HFFc6 (cell line): ENCODE measurements around the gene MAN1A1. TPM values are rescaled to one million over a fixed set of nuclear protein-coding genes. Genes with fewer than 3 reads are reported as not detected.

Experiments used
- DNase-seq: peaks from one replicate; pipeline ENCODE4 v3.0.0-alpha.2; 2018
- H3K27ac Mint-ChIP-seq: 2 replicates; pipeline ENCODE4 v1.8.0; 2020; ENCODE audit warnings: mild to moderate bottlenecking, mixed read lengths
- H3K27me3 Mint-ChIP-seq: 2 replicates; pipeline ENCODE4 v1.8.0; 2021; ENCODE audit warnings: mild to moderate bottlenecking, moderate library complexity, mixed read lengths; ENCODE audit not compliant: insufficient read depth
- H3K36me3 Mint-ChIP-seq: 2 replicates; pipeline ENCODE4 v1.8.0; 2021; ENCODE audit warnings: low read depth, mixed read lengths
- H3K4me1 Mint-ChIP-seq: 2 replicates; pipeline ENCODE4 v1.8.0; 2020; ENCODE audit warnings: low read depth, mixed read lengths
- H3K4me3 Mint-ChIP-seq: 2 replicates; pipeline ENCODE4 v1.8.0; 2020; ENCODE audit warnings: mild to moderate bottlenecking, moderate library complexity, mixed read lengths
- H3K9me3 Mint-ChIP-seq: 2 replicates; pipeline ENCODE4 v1.8.0; 2020; ENCODE audit warnings: mild to moderate bottlenecking, mixed read lengths
- CTCF ChIP-seq: fragments of 200-600 bp; sonication (generic); IDR thresholded peaks from 2 replicates; pipeline ENCODE4 v1.5.0; 2021; ENCODE audit warnings: antibody characterized with exemption, mild to moderate bottlenecking
- total RNA-seq, 6 experiments: library from RNA; stranded (reverse); fragmentation: NEBNext Ultra II Directional; extraction: Animal tissue kit (Norgen Biotek cat#: 25700); gene quantifications; 2 replicates in 1 of 6; 3 replicates in 5 of 6; pipeline ENCODE4 v1.2.3, GENCODE V29; 2021

Gene MAN1A1
- total RNA-seq, 6 experiments from 2014 or later = 0.12 to 0.64 (median 0.16) TPM

DNA sequence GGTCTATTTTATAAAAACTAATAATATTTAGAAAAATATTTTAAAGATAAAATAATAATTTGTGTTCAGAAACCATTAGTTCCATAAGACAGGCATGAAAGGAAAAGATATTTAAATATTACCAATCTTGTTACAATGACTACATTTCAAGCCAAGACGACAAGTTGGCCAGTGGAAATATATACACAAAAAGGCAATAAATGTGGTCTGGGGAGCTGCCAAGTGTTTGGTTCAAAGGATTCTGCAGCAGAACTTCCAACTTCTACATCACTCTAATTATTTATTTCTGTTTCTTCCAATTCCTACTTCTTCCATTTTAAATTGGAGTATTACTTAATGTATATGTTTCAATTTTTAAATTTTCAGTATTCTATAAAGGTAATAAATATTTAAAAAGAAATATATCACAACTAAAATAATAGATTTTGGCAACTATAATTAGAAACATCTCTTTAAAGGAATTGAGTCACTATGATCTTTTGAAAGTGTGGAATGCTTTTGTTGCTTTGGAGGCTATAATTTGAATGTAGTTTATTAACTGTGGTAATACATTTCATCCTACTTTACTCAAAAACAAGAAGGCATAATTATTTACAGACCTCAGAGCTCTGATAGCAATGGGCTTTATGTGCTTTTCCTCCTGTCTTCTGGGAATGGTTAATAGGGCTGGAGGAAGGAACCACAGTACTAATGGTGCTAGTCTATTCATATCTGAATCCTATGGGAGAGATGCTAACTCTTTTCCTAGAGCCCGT, 141.4 kb downstream of the MAN1A1 start:
- H3K4me1 Mint-ChIP-seq = no peaks in the 10 kb centered on the region
- DNase-seq = no peak
- TF ChIP-seq CTCF = no peak
- peaks cover 1% of the 10 kb centered on the region for H3K27me3 Mint-ChIP-seq
- H3K27ac Mint-ChIP-seq = no peak overlapping the region
- no peaks in the 10 kb centered on the region for H3K36me3 Mint-ChIP-seq
- H3K4me3 Mint-ChIP-seq = no peak overlapping the region
- H3K9me3 Mint-ChIP-seq = peaks cover 4% of the 10 kb centered on the region

GRCh38 chr6:119207327-119207726, 142.2 kb downstream of the MAN1A1 start:
- no peaks in the 10 kb centered on the region for H3K4me1 Mint-ChIP-seq
- no peaks in the 10 kb centered on the region for H3K36me3 Mint-ChIP-seq
- H3K9me3 Mint-ChIP-seq = peaks cover 4% of the 10 kb centered on the region
- TF ChIP-seq CTCF = no peak
- DNase-seq = no peak
- H3K27me3 Mint-ChIP-seq = peaks cover 1% of the 10 kb centered on the region
- no peak overlapping the region for H3K4me3 Mint-ChIP-seq
- H3K27ac Mint-ChIP-seq = no peak overlapping the region

DNA sequence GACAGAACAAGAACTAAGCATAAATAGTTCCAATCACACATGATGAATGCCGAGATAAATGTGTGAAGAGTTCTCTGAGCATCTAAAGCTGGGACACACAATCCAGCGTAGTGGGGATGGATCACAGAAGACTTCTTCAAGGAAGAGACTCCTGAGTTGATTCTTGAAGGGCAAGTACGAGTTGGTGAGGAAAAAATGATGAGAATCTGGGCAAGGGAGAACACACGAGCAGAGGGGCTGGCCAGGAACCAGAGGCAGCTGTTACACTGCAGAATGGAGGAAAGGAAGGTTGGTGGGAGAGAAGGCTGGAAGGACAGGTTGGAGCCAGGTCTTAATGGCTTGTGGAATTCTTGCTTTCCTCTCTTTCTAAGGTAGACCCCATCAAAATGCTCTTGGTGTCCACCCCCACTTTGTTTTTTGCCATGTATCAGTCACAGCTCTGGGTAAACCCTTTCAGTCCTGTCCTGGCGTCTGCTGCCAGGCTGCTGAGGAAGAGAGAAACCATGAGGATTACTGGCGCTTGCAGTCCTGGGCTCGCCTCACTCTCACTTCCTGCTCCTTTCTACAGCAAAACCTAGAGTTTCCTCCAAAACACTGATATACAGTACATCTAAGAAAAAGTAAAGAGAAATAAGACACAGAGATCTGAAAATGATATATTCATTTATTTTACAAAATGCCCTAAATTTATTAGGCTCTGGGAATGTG, 143.5 kb downstream of the MAN1A1 start:
- no peak for TF ChIP-seq CTCF
- Mint-ChIP-seq H3K4me1 (no peaks in the 10 kb centered on the region), H3K27ac (no peak overlapping the region)

DNA sequence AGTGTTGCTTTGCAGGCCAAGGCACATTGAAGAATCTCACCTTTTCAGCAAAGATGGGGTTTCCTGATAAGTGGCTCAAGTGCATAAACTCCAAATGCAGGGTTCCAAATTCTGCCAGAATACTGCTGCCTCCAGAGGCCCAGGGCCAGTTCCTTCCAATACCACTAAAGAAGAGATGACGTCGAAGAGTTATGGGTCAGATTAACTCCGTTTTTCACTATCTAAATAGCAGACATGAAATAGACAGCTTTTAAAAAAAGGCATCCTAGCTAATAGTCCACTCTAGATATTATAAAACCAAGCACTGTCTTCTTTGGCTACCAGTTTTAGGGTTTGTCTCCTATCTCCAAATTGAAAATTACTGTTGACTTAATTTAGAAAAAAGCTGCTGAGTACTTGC, 144.8 kb downstream of the MAN1A1 start:
- peaks cover 4% of the 10 kb centered on the region for H3K9me3 Mint-ChIP-seq
- H3K4me1 Mint-ChIP-seq = no peaks in the 10 kb centered on the region

More for the DNA sequence above, 143.5 kb downstream of the MAN1A1 start:
- peaks cover 1% of the 10 kb centered on the region for H3K27me3 Mint-ChIP-seq
- H3K36me3 Mint-ChIP-seq = no peaks in the 10 kb centered on the region
- no peak for DNase-seq
- H3K9me3 Mint-ChIP-seq = peaks cover 4% of the 10 kb centered on the region
- H3K4me3 Mint-ChIP-seq = no peak overlapping the region

DNA sequence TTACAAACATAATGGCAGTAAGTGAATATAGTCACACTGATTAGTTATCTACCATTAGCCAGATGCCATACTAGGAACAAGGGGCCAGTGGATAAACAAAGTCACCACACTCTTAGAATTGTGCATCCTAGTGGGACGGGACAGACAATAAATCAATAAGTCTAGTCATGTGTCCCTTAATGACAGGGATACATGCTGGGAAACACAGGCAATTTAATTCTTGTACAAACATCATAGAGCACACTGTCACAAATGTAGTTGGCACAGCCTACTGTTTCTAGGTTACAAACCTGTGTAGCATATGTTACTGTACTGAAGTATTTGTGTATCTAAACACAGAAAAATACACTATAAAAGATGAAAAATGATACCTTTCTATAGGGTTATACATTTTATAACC, 148.1 kb downstream of the MAN1A1 start:
- peaks cover 8% of the 10 kb centered on the region for H3K9me3 Mint-ChIP-seq
- DNase-seq = no peak
- H3K27ac Mint-ChIP-seq = no peak overlapping the region
- H3K4me1 Mint-ChIP-seq = no peaks in the 10 kb centered on the region
- H3K27me3 Mint-ChIP-seq = peaks cover 1% of the 10 kb centered on the region
- H3K36me3 Mint-ChIP-seq = no peaks in the 10 kb centered on the region
- H3K4me3 Mint-ChIP-seq = no peak overlapping the region
- no peak for TF ChIP-seq CTCF

More for the DNA sequence above, 144.8 kb downstream of the MAN1A1 start:
- TF ChIP-seq CTCF = no peak
- no peak overlapping the region for H3K27ac Mint-ChIP-seq
- no peak overlapping the region for H3K4me3 Mint-ChIP-seq
- H3K36me3 Mint-ChIP-seq = no peaks in the 10 kb centered on the region
- H3K27me3 Mint-ChIP-seq = peaks cover 1% of the 10 kb centered on the region
- DNase-seq = no peak
